Body of pancreas (tissue), 4 donors: ENCODE data around the gene HNRNPLL. TPM values are rescaled to one million over a fixed set of nuclear protein-coding genes. Genes with fewer than 3 reads are reported as not detected.

Source experiments
- ATAC-seq: fragments of 150-250 bp; one replicate; pipeline ENCODE4 v1.9.1; 2016
- DNase-seq, 4 donors: peaks; one replicate each; pipeline ENCODE4 v3.0.0-alpha.2; 2019
- H3K27ac ChIP-seq, 4 donors: fragments of 200-600 bp; sonication (generic); 1 replicate in 3 of 4; 2 replicates in 1 of 4; pipeline versions ENCODE4 v1.5.1 to v1.6.1; 2016 to 2019; ENCODE audit warnings: mild to moderate bottlenecking in 1 of 4, mixed read lengths in 1 of 4, moderate library complexity in 1 of 4
- H3K27me3 ChIP-seq, 2 donors: fragments of 200-600 bp; sonication (generic); one replicate each; pipeline ENCODE4 v1.6.0; 2016; ENCODE audit warnings: mild to moderate bottlenecking in 1 of 2
- H3K36me3 ChIP-seq, 2 donors: fragments of 200-600 bp; sonication (generic); replicated peaks in 1 of 2; 2 replicates each; pipeline ENCODE4 v1.5.1; 2016; ENCODE audit warnings: low read depth in 2 of 2; ENCODE audit not compliant: insufficient read depth in 1 of 2
- H3K4me1 ChIP-seq: fragments of 200-600 bp; sonication (generic); one replicate; pipeline ENCODE4 v1.6.0; 2016
- H3K4me3 ChIP-seq, 2 donors: fragments of 200-600 bp; sonication (generic); 1 replicate in 1 of 2; 2 replicates in 1 of 2; pipeline ENCODE4 v1.5.1; 2016 to 2019
- H3K9me3 ChIP-seq, 3 donors: fragments of 200-600 bp; sonication (generic); 1 replicate in 2 of 3; 2 replicates in 1 of 3; pipeline ENCODE4 v1.5.1; 2016
- POLR2A ChIP-seq, 3 donors: fragments of 450-650 bp; IDR thresholded peaks; one replicate each; pipeline ENCODE4 v1.6.1; 2016; ENCODE audit warnings: antibody characterized with exemption in 3 of 3, mild to moderate bottlenecking in 2 of 3
- WGBS, 2 donors: methylation state at CpG; one replicate each; pipeline ENCODE4 v1.1.5; 2017; 5-methylcytosine and 5-hydroxymethylcytosine counted together
- intact Hi-C: fragments of 100-400 bp; cut with DNase I; formaldehyde crosslinking; loops from one replicate; pipeline ENCODE4 v1.15.1; 2023
- total RNA-seq, 2 donors: library from RNA; depleted of rRNA; stranded (reverse); fragments of >200 nt; gene quantifications; one replicate each; pipeline ENCODE4 v1.1.0, GENCODE V29; 2016
- TF ChIP-seq, protein P1 (sequence below), 7 experiments: fragments of 450-650 bp in 4 of 7; fragments of 200-600 bp in 3 of 7; sonication (generic) in 3 of 7; IDR thresholded peaks; one replicate each; pipeline ENCODE4 v1.5.1; 2016 to 2019; ENCODE audit warnings: antibody characterized with exemption in 7 of 7

Gene HNRNPLL
- total RNA-seq, 2 donors from 2014 or later: 21.8 to 22.4 TPM

GRCh38 chr2:38601463-38602135 lies 1.1 kb downstream of the HNRNPLL start:
- no peak for DNase-seq
- no peaks in the 10 kb centered on the region for H3K27me3 ChIP-seq
- no peak for TF ChIP-seq POLR2A (IDR thresholded peaks at IDR 0.05)
- TF ChIP-seq, protein P1, sequence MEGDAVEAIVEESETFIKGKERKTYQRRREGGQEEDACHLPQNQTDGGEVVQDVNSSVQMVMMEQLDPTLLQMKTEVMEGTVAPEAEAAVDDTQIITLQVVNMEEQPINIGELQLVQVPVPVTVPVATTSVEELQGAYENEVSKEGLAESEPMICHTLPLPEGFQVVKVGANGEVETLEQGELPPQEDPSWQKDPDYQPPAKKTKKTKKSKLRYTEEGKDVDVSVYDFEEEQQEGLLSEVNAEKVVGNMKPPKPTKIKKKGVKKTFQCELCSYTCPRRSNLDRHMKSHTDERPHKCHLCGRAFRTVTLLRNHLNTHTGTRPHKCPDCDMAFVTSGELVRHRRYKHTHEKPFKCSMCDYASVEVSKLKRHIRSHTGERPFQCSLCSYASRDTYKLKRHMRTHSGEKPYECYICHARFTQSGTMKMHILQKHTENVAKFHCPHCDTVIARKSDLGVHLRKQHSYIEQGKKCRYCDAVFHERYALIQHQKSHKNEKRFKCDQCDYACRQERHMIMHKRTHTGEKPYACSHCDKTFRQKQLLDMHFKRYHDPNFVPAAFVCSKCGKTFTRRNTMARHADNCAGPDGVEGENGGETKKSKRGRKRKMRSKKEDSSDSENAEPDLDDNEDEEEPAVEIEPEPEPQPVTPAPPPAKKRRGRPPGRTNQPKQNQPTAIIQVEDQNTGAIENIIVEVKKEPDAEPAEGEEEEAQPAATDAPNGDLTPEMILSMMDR (IDR thresholded peaks at IDR 0.05): no peak
- H3K4me3 ChIP-seq: peak overlapping the region; percentile 68 to 97
- intact Hi-C loops: loop anchor here (10.0 kb wide), 1 partner anchor 53 kb away; no protein-coding TSS in a partner anchor
- H3K4me1 ChIP-seq: peaks cover 54% of the 10 kb centered on the region
- peak overlapping the region; percentile 88 to 98 (median 92) for H3K27ac ChIP-seq
- ATAC-seq: no peak
- H3K9me3 ChIP-seq: no peaks in the 10 kb centered on the region
- 1% methylated on average over 24 to 25 of the region's 25 CpGs for WGBS, 2 donors
- no peaks in the 10 kb centered on the region for H3K36me3 ChIP-seq

DNA sequence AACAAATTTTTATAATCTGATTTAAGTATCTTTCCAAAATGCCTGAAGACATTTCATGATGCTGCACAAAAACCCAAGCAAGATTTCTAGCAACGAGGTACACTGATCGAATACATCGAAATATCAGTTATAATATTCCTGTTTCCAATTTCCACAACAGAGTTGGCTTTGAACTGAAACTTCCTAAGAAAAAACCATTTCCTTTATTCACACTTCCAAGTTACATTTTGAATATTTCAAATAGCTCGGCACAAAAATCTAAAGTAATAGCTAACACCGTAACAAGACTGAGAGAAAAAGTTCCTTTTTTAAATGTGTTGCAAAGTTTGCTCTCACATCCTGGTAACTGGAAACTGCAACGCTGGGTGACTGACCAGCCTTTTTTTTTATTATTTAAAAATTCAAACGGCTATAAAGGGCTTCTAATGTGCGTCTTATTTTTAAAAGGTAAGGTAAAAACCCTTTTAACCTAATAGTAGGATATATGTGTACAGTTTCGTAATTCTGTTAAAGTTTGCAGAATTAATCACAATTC lies 1.7 kb downstream of the HNRNPLL start:
- intact Hi-C loops: loop anchor here (10.0 kb wide), 1 partner anchor 54 kb away; no protein-coding TSS in a partner anchor
- WGBS, 2 donors: 8 to 13% methylated on average over 9 of the region's 9 CpGs
- H3K27me3 ChIP-seq: no peaks in the 10 kb centered on the region
- TF ChIP-seq, protein P1 (IDR thresholded peaks at IDR 0.05): no peak
- TF ChIP-seq POLR2A (IDR thresholded peaks at IDR 0.05): no peak
- ATAC-seq: no peak
- no peaks in the 10 kb centered on the region for H3K36me3 ChIP-seq
- H3K4me1 ChIP-seq: peaks cover 54% of the 10 kb centered on the region
- H3K27ac ChIP-seq: peak overlapping the region in 3 of 4 donors; percentile 88 to 98 (median 96)
- H3K4me3 ChIP-seq: peak overlapping the region in 1 of 2 donors; percentile 97
- no peaks in the 10 kb centered on the region for H3K9me3 ChIP-seq
- DNase-seq: no peak

DNA sequence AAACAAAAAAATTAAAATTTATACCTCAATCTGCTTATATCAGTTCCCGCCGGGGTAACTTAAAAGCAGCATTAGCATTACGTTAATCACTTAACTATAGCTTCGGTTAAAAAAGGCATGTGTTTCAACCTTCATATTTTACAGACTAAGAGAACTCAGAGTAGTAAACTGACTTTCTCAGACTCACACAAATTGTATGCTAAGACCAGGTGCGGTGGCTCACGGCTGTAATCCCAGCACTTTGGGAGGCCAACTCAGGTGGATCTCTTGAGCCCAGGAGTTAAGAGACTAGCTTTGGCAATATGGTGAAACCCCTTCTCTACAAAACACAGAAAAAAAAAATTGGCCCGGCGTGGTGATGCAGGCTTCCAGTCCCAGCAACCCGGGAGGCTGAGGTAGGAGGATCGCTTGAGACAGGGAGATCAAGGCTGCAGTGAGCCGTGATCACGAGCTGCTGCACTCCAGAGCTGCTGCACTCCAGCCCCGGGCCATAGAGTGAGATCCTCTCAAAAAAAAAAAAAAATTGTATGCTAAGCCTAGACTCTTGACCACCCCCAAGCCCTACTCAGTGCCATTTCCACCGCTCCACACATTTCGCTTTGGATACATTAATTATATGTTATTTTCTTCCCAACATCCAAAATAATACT lies 2.4 kb downstream of the HNRNPLL start:
- Histone ChIP-seq H3K27ac (no peak overlapping the region), H3K4me1 (peaks cover 54% of the 10 kb centered on the region), H3K4me3 (no peak overlapping the region), H3K27me3 (no peaks in the 10 kb centered on the region), H3K9me3 (no peaks in the 10 kb centered on the region), H3K36me3 (no peaks in the 10 kb centered on the region)
- 44 to 48% methylated on average over 15 of the region's 15 CpGs for WGBS, 2 donors
- peak in 1 of 4 donors; percentile 22 for DNase-seq
- TF ChIP-seq, protein P1 (IDR thresholded peaks at IDR 0.05): no peak
- no peak for TF ChIP-seq POLR2A (IDR thresholded peaks at IDR 0.05)
- no peak for ATAC-seq
- intact Hi-C loops: loop anchor here (10.0 kb wide), 1 partner anchor 54 kb away; no protein-coding TSS in a partner anchor

GRCh38 chr2:38599706-38600105 lies 3.0 kb downstream of the HNRNPLL start:
- H3K27me3 ChIP-seq: no peaks in the 10 kb centered on the region
- DNase-seq (no peak), ATAC-seq (no peak)
- intact Hi-C loops: loop anchor here (10.0 kb wide), 1 partner anchor 55 kb away; no protein-coding TSS in a partner anchor
- H3K27ac ChIP-seq: no peak overlapping the region
- H3K4me3 ChIP-seq: no peak overlapping the region
- H3K9me3 ChIP-seq: no peaks in the 10 kb centered on the region
- peaks cover 54% of the 10 kb centered on the region for H3K4me1 ChIP-seq
- H3K36me3 ChIP-seq: no peaks in the 10 kb centered on the region
- WGBS, 2 donors: 14 to 31% methylated on average over 4 of the region's 4 CpGs
- TF ChIP-seq, protein P1 (IDR thresholded peaks at IDR 0.05): no peak
- no peak for TF ChIP-seq POLR2A (IDR thresholded peaks at IDR 0.05)
